ENCODE results near the gene POTEJ.
"Not testable (repeated sequence)": the region's sequence is repeated elsewhere in the genome, so short reads cannot be mapped to it uniquely, and the experiment has no call there.

POTEJ gene

GRCh38 chr2:130590842-130591359, 20.3 kb upstream of the POTEJ start:
- not testable (repeated sequence) for H3K4me1 ChIP-seq (ENCODE audit: insufficient read depth, low read length); H3K9me3 ChIP-seq (ENCODE audit: low read length); H2AFZ ChIP-seq (ENCODE audit: low read depth, low read length); H3K4me3 ChIP-seq (ENCODE audit: low read length); H3K36me3 ChIP-seq (ENCODE audit: insufficient read depth, low read length); H3K27me3 ChIP-seq (ENCODE audit: insufficient read depth, low read length)

- not testable (repeated sequence) for H2AFZ ChIP-seq (ENCODE audit: low read depth, low read length); H3K9me3 ChIP-seq (ENCODE audit: low read length); H3K36me3 ChIP-seq (ENCODE audit: insufficient read depth, low read length); H3K27me3 ChIP-seq (ENCODE audit: insufficient read depth, low read length); H3K4me3 ChIP-seq (ENCODE audit: low read length); H3K4me1 ChIP-seq (ENCODE audit: insufficient read depth, low read length)
These were observed 18.3 kb upstream of the POTEJ start for GRCh38 chr2:130592791-130593414.

- not testable (repeated sequence) for H3K4me3 ChIP-seq (ENCODE audit: low read length); H3K27me3 ChIP-seq (ENCODE audit: insufficient read depth, low read length); H2AFZ ChIP-seq (ENCODE audit: low read depth, low read length); H3K36me3 ChIP-seq (ENCODE audit: insufficient read depth, low read length); H3K9me3 ChIP-seq (ENCODE audit: low read length); H3K4me1 ChIP-seq (ENCODE audit: insufficient read depth, low read length)
These were observed 17.2 kb upstream of the POTEJ start for GRCh38 chr2:130594011-130594410.

- not testable (repeated sequence) for H3K4me3 ChIP-seq (ENCODE audit: low read length); H3K9me3 ChIP-seq (ENCODE audit: low read length); H3K27me3 ChIP-seq (ENCODE audit: insufficient read depth, low read length); H3K4me1 ChIP-seq (ENCODE audit: insufficient read depth, low read length); H3K36me3 ChIP-seq (ENCODE audit: insufficient read depth, low read length); H2AFZ ChIP-seq (ENCODE audit: low read depth, low read length)
These were observed 14.5 kb upstream of the POTEJ start for GRCh38 chr2:130596757-130597156.

GRCh38 chr2:130597994-130598393, 13.2 kb upstream of the POTEJ start:
- H3K27me3 ChIP-seq (ENCODE audit: insufficient read depth, low read length); H2AFZ ChIP-seq (ENCODE audit: low read depth, low read length); H3K36me3 ChIP-seq (ENCODE audit: insufficient read depth, low read length); H3K4me3 ChIP-seq (ENCODE audit: low read length); H3K9me3 ChIP-seq (ENCODE audit: low read length); H3K4me1 ChIP-seq (ENCODE audit: insufficient read depth, low read length): not testable (repeated sequence)

- H3K27me3 ChIP-seq (ENCODE audit: insufficient read depth, low read length); H3K4me3 ChIP-seq (ENCODE audit: low read length); H2AFZ ChIP-seq (ENCODE audit: low read depth, low read length); H3K36me3 ChIP-seq (ENCODE audit: insufficient read depth, low read length); H3K9me3 ChIP-seq (ENCODE audit: low read length); H3K4me1 ChIP-seq (ENCODE audit: insufficient read depth, low read length): not testable (repeated sequence)
These were observed 12.8 kb upstream of the POTEJ start for GRCh38 chr2:130598463-130598862.

GRCh38 chr2:130599393-130599792, 11.8 kb upstream of the POTEJ start, which contains the start of gene CFC1:
Gene CFC1, minus strand, starts transcription at chr2:130599575. Its CDS starts 288 bp downstream, at chr2:130599287.
- not testable (repeated sequence) for H3K4me3 ChIP-seq (ENCODE audit: low read length); H2AFZ ChIP-seq (ENCODE audit: low read depth, low read length); H3K4me1 ChIP-seq (ENCODE audit: insufficient read depth, low read length); H3K27me3 ChIP-seq (ENCODE audit: insufficient read depth, low read length); H3K36me3 ChIP-seq (ENCODE audit: insufficient read depth, low read length); H3K9me3 ChIP-seq (ENCODE audit: low read length)

GRCh38 chr2:130599926-130600325, 11.3 kb upstream of the POTEJ start:
- not testable (repeated sequence) for H3K4me3 ChIP-seq (ENCODE audit: low read length); H3K4me1 ChIP-seq (ENCODE audit: insufficient read depth, low read length); H3K36me3 ChIP-seq (ENCODE audit: insufficient read depth, low read length); H3K27me3 ChIP-seq (ENCODE audit: insufficient read depth, low read length); H2AFZ ChIP-seq (ENCODE audit: low read depth, low read length); H3K9me3 ChIP-seq (ENCODE audit: low read length)

GRCh38 chr2:130601648-130602302, 9.5 kb upstream of the POTEJ start:
- H3K36me3 ChIP-seq (ENCODE audit: insufficient read depth, low read length); H3K4me3 ChIP-seq (ENCODE audit: low read length); H3K27me3 ChIP-seq (ENCODE audit: insufficient read depth, low read length); H3K9me3 ChIP-seq (ENCODE audit: low read length); H2AFZ ChIP-seq (ENCODE audit: low read depth, low read length); H3K4me1 ChIP-seq (ENCODE audit: insufficient read depth, low read length): not testable (repeated sequence)

- not testable (repeated sequence) for H3K4me1 ChIP-seq (ENCODE audit: insufficient read depth, low read length); H3K36me3 ChIP-seq (ENCODE audit: insufficient read depth, low read length); H3K4me3 ChIP-seq (ENCODE audit: low read length); H3K27me3 ChIP-seq (ENCODE audit: insufficient read depth, low read length); H2AFZ ChIP-seq (ENCODE audit: low read depth, low read length); H3K9me3 ChIP-seq (ENCODE audit: low read length)
These were observed 2.8 kb upstream of the POTEJ start for GRCh38 chr2:130608276-130609001.

GRCh38 chr2:130609002-130609920, 2.0 kb upstream of the POTEJ start:
- H2AFZ ChIP-seq (ENCODE audit: low read depth, low read length); H3K36me3 ChIP-seq (ENCODE audit: insufficient read depth, low read length); H3K9me3 ChIP-seq (ENCODE audit: low read length); H3K27me3 ChIP-seq (ENCODE audit: insufficient read depth, low read length); H3K4me1 ChIP-seq (ENCODE audit: insufficient read depth, low read length); H3K4me3 ChIP-seq (ENCODE audit: low read length): not testable (repeated sequence)

- not testable (repeated sequence) for H3K9me3 ChIP-seq (ENCODE audit: low read length); H3K4me3 ChIP-seq (ENCODE audit: low read length); H3K27me3 ChIP-seq (ENCODE audit: insufficient read depth, low read length); H3K36me3 ChIP-seq (ENCODE audit: insufficient read depth, low read length); H3K4me1 ChIP-seq (ENCODE audit: insufficient read depth, low read length); H2AFZ ChIP-seq (ENCODE audit: low read depth, low read length)
These were observed 754 bp upstream of the POTEJ start for GRCh38 chr2:130610486-130610885.
